ENCODE measurements around the gene STK26. TPM values are rescaled to one million over a fixed set of nuclear protein-coding genes. Genes with fewer than 3 reads are reported as not detected.
"Not testable (repeated sequence)": the region's sequence is repeated elsewhere in the genome, so short reads cannot be mapped to it uniquely, and the experiment has no call there.

STK26 gene
- total and polyA plus RNA-seq, 2 experiments from 2014 or later: 65.2 to 110 TPM

DNA sequence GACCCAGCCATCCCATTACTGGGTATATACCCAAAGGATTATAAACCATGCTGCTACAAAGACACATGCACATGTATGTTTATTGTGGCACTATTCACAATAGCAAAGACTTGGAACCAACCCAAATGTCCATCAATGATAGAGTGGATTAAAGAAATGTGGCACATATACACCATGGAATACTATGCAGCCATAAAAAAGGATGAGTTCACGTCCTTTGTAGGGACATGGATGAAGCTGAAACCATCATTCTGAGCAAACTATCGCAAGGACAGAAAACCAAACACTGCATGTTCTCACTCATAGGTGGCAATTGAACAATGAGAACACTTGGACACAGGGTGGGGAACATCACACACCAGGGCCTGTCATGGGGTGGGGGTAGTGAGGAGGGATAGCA lies 12.9 kb upstream of the STK26 start:
- not testable (repeated sequence) for H3K4me1 ChIP-seq (ENCODE audit: insufficient read depth); ATAC-seq; H3K9me3 Mint-ChIP-seq; H3K27ac ChIP-seq (ENCODE audit: low read depth); DNase-seq (ENCODE audit: low spot score); H3K27me3 Mint-ChIP-seq (ENCODE audit: insufficient read depth, low read depth, poor library complexity); H3K36me3 ChIP-seq (ENCODE audit: insufficient read depth); H3K27me3 ChIP-seq (ENCODE audit: insufficient read depth); H3K4me3 ChIP-seq; H3K9me2 ChIP-seq (ENCODE audit: insufficient read depth); H3K36me3 Mint-ChIP-seq (ENCODE audit: low read depth); H4K20me1 ChIP-seq (replicated peaks; ENCODE audit: insufficient read depth); H3K4me1 Mint-ChIP-seq; H3K4me2 ChIP-seq; H3K79me2 ChIP-seq (replicated peaks; ENCODE audit: insufficient read depth); H3K4me3 Mint-ChIP-seq; H3F3A ChIP-seq (replicated peaks; ENCODE audit: low read depth); H2AFZ ChIP-seq; H3K27ac Mint-ChIP-seq

GRCh38 chrX:132015875-132016274 lies 7.2 kb upstream of the STK26 start:
- ATAC-seq: no peak
- H3K79me2 ChIP-seq (replicated peaks; ENCODE audit: insufficient read depth): no peaks in the 10 kb centered on the region
- no peaks in the 10 kb centered on the region for H3K27me3 Mint-ChIP-seq (ENCODE audit: insufficient read depth, low read depth, poor library complexity)
- no peak overlapping the region for H3K27ac ChIP-seq (ENCODE audit: low read depth)
- no peaks in the 10 kb centered on the region for H4K20me1 ChIP-seq (replicated peaks; ENCODE audit: insufficient read depth)
- H3K4me2 ChIP-seq: no peak overlapping the region
- peaks cover 10% of the 10 kb centered on the region for H3K4me1 Mint-ChIP-seq
- H2AFZ ChIP-seq: no peak overlapping the region
- H3F3A ChIP-seq (replicated peaks; ENCODE audit: low read depth): no peaks in the 10 kb centered on the region
- no peaks in the 10 kb centered on the region for H3K9me3 Mint-ChIP-seq
- no peak overlapping the region for H3K27ac Mint-ChIP-seq
- no peaks in the 10 kb centered on the region for H3K27me3 ChIP-seq (ENCODE audit: insufficient read depth)
- H3K9me2 ChIP-seq (ENCODE audit: insufficient read depth): no peaks in the 10 kb centered on the region
- H3K4me3 Mint-ChIP-seq: no peak overlapping the region
- H3K4me3 ChIP-seq: no peak overlapping the region
- TF ChIP-seq ETS1 (IDR thresholded peaks at IDR 0.05) (no peak), EZH2phosphoT487 (IDR thresholded peaks at IDR 0.05; ENCODE audit: unreplicated experiment) (no peak), ZNF462 (CRISPR knock-in tag; IDR thresholded peaks at IDR 0.05) (no peak), CREB1 (CRISPR knock-in tag; IDR thresholded peaks at IDR 0.05; ENCODE audit: low read depth) (no peak), NANOG (IDR thresholded peaks at IDR 0.05; ENCODE audit: borderline replicate concordance) (no peak), POLR2AphosphoS5 (IDR thresholded peaks at IDR 0.05; ENCODE audit: low read depth) (no peak)
- TF ChIP-seq, protein P1, sequence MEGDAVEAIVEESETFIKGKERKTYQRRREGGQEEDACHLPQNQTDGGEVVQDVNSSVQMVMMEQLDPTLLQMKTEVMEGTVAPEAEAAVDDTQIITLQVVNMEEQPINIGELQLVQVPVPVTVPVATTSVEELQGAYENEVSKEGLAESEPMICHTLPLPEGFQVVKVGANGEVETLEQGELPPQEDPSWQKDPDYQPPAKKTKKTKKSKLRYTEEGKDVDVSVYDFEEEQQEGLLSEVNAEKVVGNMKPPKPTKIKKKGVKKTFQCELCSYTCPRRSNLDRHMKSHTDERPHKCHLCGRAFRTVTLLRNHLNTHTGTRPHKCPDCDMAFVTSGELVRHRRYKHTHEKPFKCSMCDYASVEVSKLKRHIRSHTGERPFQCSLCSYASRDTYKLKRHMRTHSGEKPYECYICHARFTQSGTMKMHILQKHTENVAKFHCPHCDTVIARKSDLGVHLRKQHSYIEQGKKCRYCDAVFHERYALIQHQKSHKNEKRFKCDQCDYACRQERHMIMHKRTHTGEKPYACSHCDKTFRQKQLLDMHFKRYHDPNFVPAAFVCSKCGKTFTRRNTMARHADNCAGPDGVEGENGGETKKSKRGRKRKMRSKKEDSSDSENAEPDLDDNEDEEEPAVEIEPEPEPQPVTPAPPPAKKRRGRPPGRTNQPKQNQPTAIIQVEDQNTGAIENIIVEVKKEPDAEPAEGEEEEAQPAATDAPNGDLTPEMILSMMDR (conservative IDR thresholded peaks at IDR 0.05; ENCODE audit: low read depth in 2 of 2): peak in 1 of 2 experiments; percentile 30; a peak in 2 of 4 replicates
- no peaks in the 10 kb centered on the region for H3K36me3 ChIP-seq (ENCODE audit: insufficient read depth)
- H3K36me3 Mint-ChIP-seq (ENCODE audit: low read depth): no peaks in the 10 kb centered on the region
- H3K4me1 ChIP-seq (ENCODE audit: insufficient read depth): 0 out of 2 replicates have a peak, but pooled peaks cover 3% of the 10 kb centered on the region
- DNase-seq (ENCODE audit: low spot score): no peak

Data from GM23338 (cell line).